GM12801 (cell line): ENCODE data around the gene CES2.

Experiments used
- TF ChIP-seq, protein P1 (sequence below): IDR thresholded peaks from one replicate; pipeline ENCODE4 v1.5.1; 2011; ENCODE audit warnings: control low read depth; ENCODE audit not compliant: insufficient read length; ENCODE audit errors: extremely low read depth

CES2 gene

DNA sequence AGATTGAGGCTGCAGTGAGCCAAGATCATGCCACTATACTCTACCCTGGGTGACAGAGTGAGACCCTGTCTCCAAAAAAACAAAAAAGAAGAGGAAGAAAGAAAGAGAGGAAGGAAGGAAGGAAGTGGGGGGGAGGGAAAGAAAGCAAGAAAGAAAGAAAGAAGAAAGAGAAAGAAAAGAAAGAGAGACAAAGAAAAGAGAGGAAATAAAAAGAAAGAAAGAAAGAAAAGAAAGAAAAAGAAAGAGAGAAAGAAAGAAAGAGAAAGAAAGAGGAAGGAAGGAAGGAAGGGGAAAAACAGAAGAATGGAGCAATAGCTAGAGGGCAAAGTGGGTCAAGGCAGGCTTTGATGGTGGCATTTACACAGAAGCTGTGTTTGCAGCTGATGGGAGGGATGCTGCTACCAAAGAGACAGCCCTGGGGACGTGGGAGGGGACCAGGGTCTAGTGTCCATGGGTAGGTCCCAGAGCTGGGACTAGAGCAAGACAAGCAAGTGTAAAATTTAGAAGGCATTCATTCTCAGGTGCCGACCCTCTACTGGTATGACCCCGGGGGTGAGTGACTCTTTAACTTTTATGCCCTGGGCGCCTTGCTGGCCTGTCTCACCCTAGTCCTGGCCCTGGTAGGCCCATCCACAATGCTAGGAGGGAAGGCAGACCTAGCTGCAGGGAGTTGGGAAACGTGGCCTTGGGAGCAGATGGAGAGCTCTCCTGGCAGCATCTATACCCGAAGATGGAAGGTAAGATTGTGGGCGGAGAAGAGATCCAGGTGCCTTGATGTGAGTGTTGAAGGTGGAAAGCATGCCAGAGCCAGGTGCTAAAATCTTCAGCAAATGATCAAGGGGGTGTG is 23.8 kb downstream of the CES2 start:
- TF ChIP-seq, protein P1, sequence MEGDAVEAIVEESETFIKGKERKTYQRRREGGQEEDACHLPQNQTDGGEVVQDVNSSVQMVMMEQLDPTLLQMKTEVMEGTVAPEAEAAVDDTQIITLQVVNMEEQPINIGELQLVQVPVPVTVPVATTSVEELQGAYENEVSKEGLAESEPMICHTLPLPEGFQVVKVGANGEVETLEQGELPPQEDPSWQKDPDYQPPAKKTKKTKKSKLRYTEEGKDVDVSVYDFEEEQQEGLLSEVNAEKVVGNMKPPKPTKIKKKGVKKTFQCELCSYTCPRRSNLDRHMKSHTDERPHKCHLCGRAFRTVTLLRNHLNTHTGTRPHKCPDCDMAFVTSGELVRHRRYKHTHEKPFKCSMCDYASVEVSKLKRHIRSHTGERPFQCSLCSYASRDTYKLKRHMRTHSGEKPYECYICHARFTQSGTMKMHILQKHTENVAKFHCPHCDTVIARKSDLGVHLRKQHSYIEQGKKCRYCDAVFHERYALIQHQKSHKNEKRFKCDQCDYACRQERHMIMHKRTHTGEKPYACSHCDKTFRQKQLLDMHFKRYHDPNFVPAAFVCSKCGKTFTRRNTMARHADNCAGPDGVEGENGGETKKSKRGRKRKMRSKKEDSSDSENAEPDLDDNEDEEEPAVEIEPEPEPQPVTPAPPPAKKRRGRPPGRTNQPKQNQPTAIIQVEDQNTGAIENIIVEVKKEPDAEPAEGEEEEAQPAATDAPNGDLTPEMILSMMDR, result no peak

DNA sequence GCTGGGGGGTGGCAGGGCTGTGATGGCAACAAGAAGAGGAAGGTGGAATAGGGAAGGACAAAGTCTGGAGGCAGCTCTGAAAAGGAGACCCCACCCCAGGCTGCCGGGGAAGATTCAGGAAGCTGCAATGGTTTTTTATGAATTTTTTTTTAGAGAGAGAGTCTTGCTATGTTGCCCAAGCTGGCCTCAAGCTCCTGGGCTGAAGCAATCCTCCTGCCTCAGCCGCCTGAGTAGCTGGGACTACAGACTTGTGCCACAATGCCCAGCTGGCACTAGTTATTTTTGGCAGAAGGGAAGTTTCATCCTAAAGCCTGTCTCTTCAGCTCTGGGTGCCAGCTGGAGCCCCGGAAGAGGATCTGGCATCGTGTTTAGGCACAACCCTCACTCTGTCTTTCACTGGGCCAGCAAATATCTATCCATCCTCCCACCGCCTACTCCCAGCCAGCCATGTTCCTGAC is 24.4 kb downstream of the CES2 start:
- TF ChIP-seq, protein P1, result no peak

DNA sequence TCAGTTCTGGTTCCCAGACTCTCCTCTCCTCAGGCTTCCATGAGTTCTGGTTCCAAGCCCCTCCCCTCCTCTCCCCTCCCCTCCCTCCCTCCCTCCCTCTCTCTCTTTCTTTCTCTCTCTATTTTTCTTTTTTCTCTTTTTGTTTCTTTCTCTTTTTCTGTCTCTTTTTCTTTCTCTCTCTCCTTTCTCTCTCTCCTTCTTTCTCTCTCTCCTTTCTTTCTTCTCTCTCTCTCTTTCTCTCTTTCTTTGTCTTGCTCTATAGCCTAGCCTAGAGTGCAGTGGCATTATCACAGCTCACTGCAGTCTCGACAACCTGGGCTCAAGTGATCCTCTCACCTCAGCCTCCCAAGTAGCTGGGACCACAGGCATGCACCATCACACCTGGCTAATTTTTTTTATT is 25.0 kb downstream of the CES2 start:
- TF ChIP-seq, protein P1, result no peak

DNA sequence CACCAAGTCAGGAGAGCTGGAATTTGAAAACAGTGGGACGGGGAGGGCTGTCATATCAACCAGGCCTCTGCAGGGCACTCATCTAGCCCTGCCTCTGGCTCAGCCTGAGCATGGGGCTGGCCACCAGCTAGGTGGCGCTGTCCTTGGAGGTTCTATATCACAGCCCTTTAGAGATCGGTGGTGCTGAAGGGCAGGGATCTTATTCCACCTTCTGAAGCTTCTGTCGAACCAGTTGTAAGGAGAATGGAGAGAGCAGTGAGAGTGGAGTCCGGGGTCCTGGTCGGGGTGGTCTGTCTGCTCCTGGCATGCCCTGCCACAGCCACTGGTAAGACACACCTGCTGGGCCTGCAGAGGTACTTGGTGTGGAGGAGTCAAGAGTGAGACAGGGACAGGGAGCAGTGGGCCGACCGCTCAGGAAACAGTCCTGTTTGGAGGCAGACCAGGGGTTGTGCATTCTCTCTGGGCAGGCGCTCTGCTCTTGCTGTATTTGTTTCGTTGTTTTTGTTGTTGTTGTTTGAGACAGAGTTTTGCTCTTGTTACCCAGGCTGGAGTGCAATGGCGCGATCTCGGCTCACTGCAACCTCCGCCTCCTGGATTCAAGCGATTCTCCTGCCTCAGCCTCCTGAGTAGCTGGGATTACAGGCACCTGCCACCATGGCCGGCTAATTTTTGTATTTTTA is 25.9 kb downstream of the CES2 start, which contains the start of gene CES3:
TSS of gene CES3 (plus strand) at position 202 of the 680 bp plus-strand sequence. CDS start at position 244, 42 bp downstream.
- TF ChIP-seq, protein P1, result peak; percentile 12

DNA sequence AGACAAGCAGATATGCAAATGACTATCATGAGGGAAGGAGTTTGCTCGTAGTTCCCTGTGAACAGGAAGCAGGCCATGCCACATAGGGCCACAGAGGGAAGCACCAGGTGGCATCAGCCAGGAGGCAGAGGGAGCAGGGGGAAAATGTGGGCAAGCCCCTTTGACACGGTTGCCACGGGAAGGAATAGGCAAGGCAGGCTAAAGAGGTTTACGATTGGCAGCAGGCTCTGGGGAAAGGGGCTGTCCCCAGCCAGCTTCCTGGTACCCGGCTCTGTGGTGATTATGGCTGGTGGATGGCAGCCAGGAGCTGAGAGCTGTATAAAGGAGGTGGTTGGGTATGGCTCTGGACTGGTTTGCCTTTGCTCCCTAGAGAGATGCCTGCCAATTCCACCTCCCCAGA is 26.6 kb downstream of the CES2 start:
- TF ChIP-seq, protein P1, result no peak

DNA sequence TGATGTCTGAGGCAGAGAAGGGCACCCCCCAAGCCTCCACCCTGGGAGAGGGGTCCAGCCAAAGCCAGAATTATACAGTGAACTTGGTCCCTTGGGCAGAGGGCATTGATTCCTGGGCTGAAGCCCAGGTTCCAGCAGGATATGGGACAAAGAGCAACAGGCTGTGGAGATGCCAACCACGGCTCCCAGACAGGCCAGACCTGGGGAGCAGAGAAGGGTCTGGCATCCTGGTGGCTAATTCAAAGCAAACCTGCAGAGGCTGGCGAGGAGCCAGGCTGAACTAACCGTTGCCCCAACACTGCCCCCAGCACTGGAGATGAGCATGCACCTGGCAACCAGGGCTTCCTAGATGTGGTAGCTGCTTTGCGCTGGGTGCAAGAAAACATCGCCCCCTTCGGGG is 28.7 kb downstream of the CES2 start:
- TF ChIP-seq, protein P1, result no peak

DNA sequence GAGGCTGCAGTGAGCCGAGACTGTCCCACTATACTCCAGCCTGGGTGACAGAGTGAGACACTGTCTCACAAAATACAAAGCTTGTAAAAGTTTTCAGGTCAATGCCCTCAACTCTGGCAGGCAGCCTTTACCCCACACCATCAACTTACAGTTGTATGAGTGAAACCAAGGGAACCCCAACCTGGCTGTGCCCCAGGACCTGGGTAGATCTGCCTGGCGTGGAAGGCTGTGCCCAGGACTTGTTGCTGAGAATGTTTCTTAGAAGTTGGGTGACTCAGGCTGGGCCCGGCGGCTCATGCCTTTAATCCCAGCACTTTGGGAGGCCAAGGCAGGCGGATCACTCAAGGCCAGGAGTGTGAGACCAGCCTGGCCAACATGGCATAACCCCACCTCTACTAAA is 33.5 kb downstream of the CES2 start:
- TF ChIP-seq, protein P1, result no peak
